ENCODE results near the gene MMP3. TPM values are rescaled to one million over a fixed set of nuclear protein-coding genes. Genes with fewer than 3 reads are reported as not detected.

Gene MMP3
- total RNA-seq, 1 experiment from 2014 or later, result not detected

- CTCF ChIA-PET, result interaction anchor here (0.9 to 1.5 kb wide), 3 partner anchors 11 to 45 kb away, joined by 3 to 13 read pairs (median 4); partner anchors contain the start of gene MMP10
- BruUV-seq (replicated peaks), result no TSS peak
- intact Hi-C loops (cut with micrococcal nuclease), result no loop called here
Observed at GRCh38 chr11:102794382-102794781, 49.0 kb downstream of the MMP3 start.

More at GRCh38 chr11:102794382-102794781, 49.0 kb downstream of the MMP3 start:
- ATAC-seq (peak; percentile 99), DNase-seq (ENCODE audit: low read depth, low spot score) (peak; percentile 59)
- Histone ChIP-seq H3K4me2 (ENCODE audit: low read length) (no peak overlapping the region), H3K9me2 (ENCODE audit: insufficient read depth) (no peaks in the 10 kb centered on the region), H4K20me1 (ENCODE audit: insufficient read depth) (no peaks in the 10 kb centered on the region), H3K27me3 (ENCODE audit: insufficient read depth, low read length) (no peaks in the 10 kb centered on the region), H3K36me3 (ENCODE audit: control insufficient read depth in 1 of 2, insufficient read depth in 2 of 2, low read length in 2 of 2) (no peaks in the 10 kb centered on the region), H3K27ac (ENCODE audit: low read depth, low read length) (no peak overlapping the region), H3K79me2 (ENCODE audit: insufficient read depth, low read length) (no peaks in the 10 kb centered on the region), H3K4me1 (ENCODE audit: control insufficient read depth in 1 of 2, insufficient read depth in 2 of 2, low read length in 2 of 2) (no peaks in the 10 kb centered on the region), H2AFZ (ENCODE audit: low read depth, low read length, poor library complexity, severe bottlenecking) (peak overlapping the region; percentile 66), H3K9me3 (ENCODE audit: control insufficient read depth in 1 of 2, insufficient read depth in 1 of 2, low read depth in 1 of 2, low read length in 2 of 2) (no peaks in the 10 kb centered on the region), H3K4me3 (replicated peaks in 1 of 2; ENCODE audit: low read depth in 1 of 2, low read length in 2 of 2) (no peak overlapping the region), H3K9ac (ENCODE audit: low read length) (no peak overlapping the region)
- ChIA-PET RAD21 (ENCODE audit: low non-redundant PET in 1 of 2, low total read pairs in 2 of 2, uncharacterized antibody in 2 of 2, unreplicated experiment in 2 of 2) (no interaction called here), POLR2A (no interaction called here)
- TF ChIP-seq REST (IDR thresholded peaks at IDR 0.05; ENCODE audit: low read depth) (no peak), RAD21 (IDR thresholded peaks at IDR 0.05; ENCODE audit: low read depth) (peak; percentile 60), CTCF (IDR thresholded peaks at IDR 0.05 in 2 of 3, conservative IDR thresholded peaks at IDR 0.05 in 1 of 3; ENCODE audit: borderline replicate concordance in 1 of 3, insufficient read depth in 1 of 3, low read depth in 2 of 3, low read length in 2 of 3) (peak; percentile 68 to 85 (median 77)), CEBPB (IDR thresholded peaks at IDR 0.05; ENCODE audit: low read depth) (0 out of 2 replicates have a peak, but pooled peaks have one; percentile 15), YY1 (IDR thresholded peaks at IDR 0.05; ENCODE audit: extremely low read depth, insufficient replicate concordance, low read depth, low read length) (peak; percentile 45), POLR2AphosphoS5 (IDR thresholded peaks at IDR 0.05; ENCODE audit: low read depth, low read length) (no peak)
- TF ChIP-seq, protein P1, sequence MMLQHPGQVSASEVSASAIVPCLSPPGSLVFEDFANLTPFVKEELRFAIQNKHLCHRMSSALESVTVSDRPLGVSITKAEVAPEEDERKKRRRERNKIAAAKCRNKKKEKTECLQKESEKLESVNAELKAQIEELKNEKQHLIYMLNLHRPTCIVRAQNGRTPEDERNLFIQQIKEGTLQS (IDR thresholded peaks at IDR 0.05), result no peak

Data from HCT116 (cell line).